ENCODE measurements around the gene LRIG1.

The LRIG1 gene

GRCh38 chr3:66452303-66453011 is 48.4 kb downstream of the LRIG1 start:
- H3K9ac ChIP-seq (ENCODE audit: low read depth, low read length): no peak overlapping the region

GRCh38 chr3:66451766-66452165 is 49.1 kb downstream of the LRIG1 start:
- peaks cover 83% of the 10 kb centered on the region for H3K36me3 ChIP-seq (ENCODE audit: insufficient read depth, low read length)

More at GRCh38 chr3:66452303-66453011, 48.4 kb downstream of the LRIG1 start:
- H3K36me3 ChIP-seq (ENCODE audit: insufficient read depth, low read length): peaks cover 85% of the 10 kb centered on the region
- H3K9me3 ChIP-seq (ENCODE audit: insufficient read depth, low read depth, low read length): no peaks in the 10 kb centered on the region
- no peaks in the 10 kb centered on the region for H3K27me3 ChIP-seq (ENCODE audit: insufficient read depth, low read length)
- no peak overlapping the region for H3K4me3 ChIP-seq (ENCODE audit: low read length)
- peaks cover 17% of the 10 kb centered on the region for H3K4me1 ChIP-seq (ENCODE audit: insufficient read depth, low read length)
- H3K27ac ChIP-seq (ENCODE audit: low read depth, low read length): no peak overlapping the region
- 96% methylated on average over 6 of the region's 7 CpGs for WGBS

GRCh38 chr3:66450390-66451022 is 50.3 kb downstream of the LRIG1 start:
- Histone ChIP-seq H3K9ac (ENCODE audit: low read depth, low read length) (no peak overlapping the region), H3K36me3 (ENCODE audit: insufficient read depth, low read length) (peaks cover 76% of the 10 kb centered on the region), H3K27ac (ENCODE audit: low read depth, low read length) (no peak overlapping the region), H3K27me3 (ENCODE audit: insufficient read depth, low read length) (no peaks in the 10 kb centered on the region), H3K4me3 (ENCODE audit: low read length) (no peak overlapping the region), H3K4me1 (ENCODE audit: insufficient read depth, low read length) (peaks cover 24% of the 10 kb centered on the region), H3K9me3 (ENCODE audit: insufficient read depth, low read depth, low read length) (no peaks in the 10 kb centered on the region)
- WGBS: 92% methylated on average over 3 of the region's 4 CpGs

More at GRCh38 chr3:66451766-66452165, 49.1 kb downstream of the LRIG1 start:
- Histone ChIP-seq H3K4me1 (ENCODE audit: insufficient read depth, low read length) (peaks cover 17% of the 10 kb centered on the region), H3K9ac (ENCODE audit: low read depth, low read length) (no peak overlapping the region), H3K27ac (ENCODE audit: low read depth, low read length) (no peak overlapping the region), H3K27me3 (ENCODE audit: insufficient read depth, low read length) (no peaks in the 10 kb centered on the region), H3K9me3 (ENCODE audit: insufficient read depth, low read depth, low read length) (no peaks in the 10 kb centered on the region), H3K4me3 (ENCODE audit: low read length) (no peak overlapping the region)
- WGBS: 92% methylated on average over 6 of the region's 6 CpGs

GRCh38 chr3:66449411-66449974 is 51.3 kb downstream of the LRIG1 start:
- Histone ChIP-seq H3K27ac (ENCODE audit: low read depth, low read length) (no peak overlapping the region), H3K4me3 (ENCODE audit: low read length) (no peak overlapping the region), H3K4me1 (ENCODE audit: insufficient read depth, low read length) (peaks cover 25% of the 10 kb centered on the region), H3K9ac (ENCODE audit: low read depth, low read length) (no peak overlapping the region), H3K36me3 (ENCODE audit: insufficient read depth, low read length) (peaks cover 71% of the 10 kb centered on the region), H3K27me3 (ENCODE audit: insufficient read depth, low read length) (no peaks in the 10 kb centered on the region), H3K9me3 (ENCODE audit: insufficient read depth, low read depth, low read length) (no peaks in the 10 kb centered on the region)
- WGBS: 92% methylated on average over 7 of the region's 7 CpGs

- Histone ChIP-seq H3K36me3 (ENCODE audit: insufficient read depth, low read length) (peaks cover 39% of the 10 kb centered on the region), H3K27ac (ENCODE audit: low read depth, low read length) (peak overlapping the region; percentile 52; the same call in 1 of the 2 replicates), H3K4me3 (ENCODE audit: low read length) (no peak overlapping the region), H3K9me3 (ENCODE audit: insufficient read depth, low read depth, low read length) (no peaks in the 10 kb centered on the region), H3K4me1 (ENCODE audit: insufficient read depth, low read length) (peaks cover 55% of the 10 kb centered on the region), H3K9ac (ENCODE audit: low read depth, low read length) (no peak overlapping the region), H3K27me3 (ENCODE audit: insufficient read depth, low read length) (no peaks in the 10 kb centered on the region)
- 78% methylated on average over 7 of the region's 7 CpGs for WGBS
Measured at GRCh38 chr3:66444146-66444644, 56.6 kb downstream of the LRIG1 start.

- peaks cover 59% of the 10 kb centered on the region for H3K4me1 ChIP-seq (ENCODE audit: insufficient read depth, low read length)
- H3K27me3 ChIP-seq (ENCODE audit: insufficient read depth, low read length): no peaks in the 10 kb centered on the region
- no peaks in the 10 kb centered on the region for H3K9me3 ChIP-seq (ENCODE audit: insufficient read depth, low read depth, low read length)
- H3K27ac ChIP-seq (ENCODE audit: low read depth, low read length): peak overlapping the region; percentile 93
- H3K4me3 ChIP-seq (ENCODE audit: low read length): peak overlapping the region; percentile 43
- WGBS: 44% methylated on average over 10 of the region's 10 CpGs
- peaks cover 29% of the 10 kb centered on the region for H3K36me3 ChIP-seq (ENCODE audit: insufficient read depth, low read length)
- peak overlapping the region; percentile 76 for H3K9ac ChIP-seq (ENCODE audit: low read depth, low read length)
Measured at GRCh38 chr3:66443118-66443803, 57.6 kb downstream of the LRIG1 start.

- H3K4me3 ChIP-seq (ENCODE audit: low read length): peak overlapping the region; percentile 43
- H3K36me3 ChIP-seq (ENCODE audit: insufficient read depth, low read length): peaks cover 22% of the 10 kb centered on the region
- peaks cover 59% of the 10 kb centered on the region for H3K4me1 ChIP-seq (ENCODE audit: insufficient read depth, low read length)
- 7% methylated on average over 13 of the region's 13 CpGs for WGBS
- no peaks in the 10 kb centered on the region for H3K9me3 ChIP-seq (ENCODE audit: insufficient read depth, low read depth, low read length)
- no peaks in the 10 kb centered on the region for H3K27me3 ChIP-seq (ENCODE audit: insufficient read depth, low read length)
- H3K9ac ChIP-seq (ENCODE audit: low read depth, low read length): peak overlapping the region; percentile 76
- H3K27ac ChIP-seq (ENCODE audit: low read depth, low read length): peak overlapping the region; percentile 93
Measured at GRCh38 chr3:66442254-66443117, 58.3 kb downstream of the LRIG1 start.

GRCh38 chr3:66441692-66442091 is 59.1 kb downstream of the LRIG1 start:
- Histone ChIP-seq H3K4me3 (ENCODE audit: low read length) (no peak overlapping the region), H3K9ac (ENCODE audit: low read depth, low read length) (peak overlapping the region; percentile 76), H3K27ac (ENCODE audit: low read depth, low read length) (peak overlapping the region; percentile 93), H3K36me3 (ENCODE audit: insufficient read depth, low read length) (peaks cover 20% of the 10 kb centered on the region), H3K9me3 (ENCODE audit: insufficient read depth, low read depth, low read length) (no peaks in the 10 kb centered on the region), H3K4me1 (ENCODE audit: insufficient read depth, low read length) (peaks cover 66% of the 10 kb centered on the region), H3K27me3 (ENCODE audit: insufficient read depth, low read length) (no peaks in the 10 kb centered on the region)
- 83% methylated on average over 6 of the region's 6 CpGs for WGBS

GRCh38 chr3:66441129-66441528 is 59.7 kb downstream of the LRIG1 start:
- Histone ChIP-seq H3K4me3 (ENCODE audit: low read length) (no peak overlapping the region), H3K9ac (ENCODE audit: low read depth, low read length) (peak overlapping the region; percentile 76), H3K4me1 (ENCODE audit: insufficient read depth, low read length) (peaks cover 71% of the 10 kb centered on the region), H3K27ac (ENCODE audit: low read depth, low read length) (peak overlapping the region; percentile 93), H3K27me3 (ENCODE audit: insufficient read depth, low read length) (no peaks in the 10 kb centered on the region), H3K36me3 (ENCODE audit: insufficient read depth, low read length) (peaks cover 23% of the 10 kb centered on the region), H3K9me3 (ENCODE audit: insufficient read depth, low read depth, low read length) (no peaks in the 10 kb centered on the region)
- 54% methylated on average over 8 of the region's 8 CpGs for WGBS

- peaks cover 64% of the 10 kb centered on the region for H3K4me1 ChIP-seq (ENCODE audit: insufficient read depth, low read length)
- H3K9me3 ChIP-seq (ENCODE audit: insufficient read depth, low read depth, low read length): no peaks in the 10 kb centered on the region
- no peak overlapping the region for H3K9ac ChIP-seq (ENCODE audit: low read depth, low read length)
- WGBS: 77% methylated on average over 7 of the region's 7 CpGs
- H3K4me3 ChIP-seq (ENCODE audit: low read length): no peak overlapping the region
- H3K36me3 ChIP-seq (ENCODE audit: insufficient read depth, low read length): peaks cover 19% of the 10 kb centered on the region
- no peaks in the 10 kb centered on the region for H3K27me3 ChIP-seq (ENCODE audit: insufficient read depth, low read length)
- H3K27ac ChIP-seq (ENCODE audit: low read depth, low read length): no peak overlapping the region
Measured at GRCh38 chr3:66439666-66440344, 61.0 kb downstream of the LRIG1 start.
